H1 (cell line): ENCODE measurements around the gene GUCA1A. TPM values are rescaled to one million over a fixed set of nuclear protein-coding genes. Genes with fewer than 3 reads are reported as not detected.

Experiments
- CTCF ChIA-PET: fragments of 300-600 bp; sonication (Branson Sonifier 250); formaldehyde crosslinking; loops from one replicate; lab custom pipeline; 2021; ENCODE audit not compliant: partially characterized antibody; lab: Charles Lee
- POLR2A ChIA-PET: fragments of 300-600 bp; sonication (Branson Sonifier 250); formaldehyde crosslinking; loops from one replicate; lab custom pipeline; 2021; ENCODE audit warnings: inconsistent platforms; ENCODE audit not compliant: partially characterized antibody; lab: Charles Lee
- DNase-seq, 2 experiments: peaks; one replicate each; pipeline versions ENCODE4 v3.0.0 to v3.0.0-alpha.2; 2010 to 2022; ENCODE audit warnings: low spot score in 2 of 2, low read depth in 1 of 2, mixed read lengths in 1 of 2
- FAIRE-seq: peaks from 2 replicates; lab custom pipeline; 2011; peaks lifted over from hg19 to GRCh38; lab: Jason Lieb, UNC
- H2AFZ ChIP-seq: 2 replicates; pipeline ENCODE4 v1.8.1; 2012; ENCODE audit warnings: low read length, inconsistent platforms
- H2AK5ac ChIP-seq: 2 replicates; pipeline ENCODE4 v1.6.1; 2013; ENCODE audit warnings: low read depth, low read length
- H2BK120ac ChIP-seq: replicated peaks from 2 replicates; pipeline ENCODE3; 2013; ENCODE audit warnings: low read depth, low read length, inconsistent platforms
- H2BK12ac ChIP-seq: 2 replicates; pipeline ENCODE4 v1.6.1; 2013; ENCODE audit warnings: low read depth, low read length
- H2BK15ac ChIP-seq: 2 replicates; pipeline ENCODE4 v1.6.1; 2013; ENCODE audit warnings: low read length
- H2BK20ac ChIP-seq: 2 replicates; pipeline ENCODE4 v1.6.1; 2013; ENCODE audit warnings: low read length
- H2BK5ac ChIP-seq: 2 replicates; pipeline ENCODE4 v1.6.1; 2013; ENCODE audit warnings: low read depth, low read length
- H3K14ac ChIP-seq: 2 replicates; pipeline ENCODE4 v1.6.1; 2013; ENCODE audit warnings: inconsistent platforms; ENCODE audit not compliant: insufficient read length
- H3K18ac ChIP-seq: 2 replicates; pipeline ENCODE4 v1.6.1; 2013; ENCODE audit warnings: low read length; ENCODE audit errors: extremely low read depth
- H3K23ac ChIP-seq: 2 replicates; pipeline ENCODE4 v1.6.1; 2013; ENCODE audit warnings: inconsistent platforms; ENCODE audit not compliant: insufficient read length
- H3K23me2 ChIP-seq: 2 replicates; pipeline ENCODE4 v1.6.1; 2013; ENCODE audit warnings: low read depth, low read length
- H3K27ac ChIP-seq: 2 replicates; pipeline ENCODE4 v1.6.1; 2011; ENCODE audit warnings: low read depth, low read length, inconsistent platforms
- H3K27me3 ChIP-seq, 4 experiments: replicated peaks in 1 of 4; 1 replicate in 1 of 4; 2 replicates in 3 of 4; pipeline versions ENCODE4 v1.6.1 to v1.8.1; 2011 to 2013; ENCODE audit warnings: low read length in 3 of 4, mild to moderate bottlenecking in 3 of 4, inconsistent platforms in 2 of 4, mixed read lengths in 2 of 4, moderate library complexity in 1 of 4; ENCODE audit not compliant: control insufficient read depth in 3 of 4, insufficient read depth in 3 of 4; ENCODE audit errors: extremely low read depth in 1 of 4
- H3K36me3 ChIP-seq, 4 experiments: 2 replicates each; pipeline versions ENCODE4 v1.6.1 to v1.8.1; 2011 to 2013; ENCODE audit warnings: mild to moderate bottlenecking in 4 of 4, low read length in 3 of 4, moderate library complexity in 2 of 4, control low read depth in 1 of 4, inconsistent platforms in 1 of 4; ENCODE audit not compliant: insufficient read depth in 4 of 4, control insufficient read depth in 2 of 4
- H3K4ac ChIP-seq: replicated peaks from 2 replicates; pipeline ENCODE3; 2013; ENCODE audit warnings: low read length, low read depth, mixed read lengths, inconsistent platforms; ENCODE audit not compliant: insufficient read length
- H3K4me1 ChIP-seq, 4 experiments: replicated peaks in 1 of 4; 1 replicate in 1 of 4; 2 replicates in 3 of 4; pipeline versions ENCODE4 v1.6.1 to v1.8.1; 2011 to 2013; ENCODE audit warnings: low read length in 3 of 4, inconsistent platforms in 2 of 4, mixed read lengths in 1 of 4; ENCODE audit not compliant: insufficient read depth in 4 of 4, control insufficient read depth in 3 of 4
- H3K4me2 ChIP-seq, 2 experiments: 2 replicates each; pipeline versions ENCODE4 v1.6.1 to v1.8.1; 2011 to 2013; ENCODE audit warnings: low read depth in 2 of 2, low read length in 2 of 2, control low read depth in 1 of 2, inconsistent platforms in 1 of 2, mild to moderate bottlenecking in 1 of 2; ENCODE audit not compliant: insufficient read depth in 1 of 2
- H3K4me3 ChIP-seq, 4 experiments: fragments of 200-600, 300-600 bp in 1 of 4; sonication (generic), shearing (Covaris generic), sonication (Bioruptor Twin) in 1 of 4; 2 replicates each; pipeline versions ENCODE4 v1.5.1 to v1.8.1; 2011 to 2016; ENCODE audit warnings: low read length in 4 of 4, low read depth in 3 of 4, control low read depth in 2 of 4, inconsistent platforms in 2 of 4, mild to moderate bottlenecking in 2 of 4, mixed read lengths in 1 of 4, moderate library complexity in 1 of 4; ENCODE audit not compliant: insufficient read depth in 2 of 4; ENCODE audit errors: extremely low read depth in 1 of 4
- H3K56ac ChIP-seq: replicated peaks from 2 replicates; pipeline ENCODE3; 2013; ENCODE audit warnings: low read depth, mild to moderate bottlenecking, mixed read lengths, low read length, inconsistent platforms; ENCODE audit not compliant: insufficient read length
- H3K79me1 ChIP-seq: 2 replicates; pipeline ENCODE4 v1.6.1; 2013; ENCODE audit warnings: low read depth, low read length, control low read depth
- H3K79me2 ChIP-seq, 2 experiments: 2 replicates each; pipeline versions ENCODE4 v1.6.1 to v1.8.1; 2012 to 2013; ENCODE audit warnings: low read length in 2 of 2, mild to moderate bottlenecking in 2 of 2, inconsistent platforms in 1 of 2; ENCODE audit not compliant: insufficient read depth in 2 of 2, control insufficient read depth in 1 of 2
- H3K9ac ChIP-seq, 4 experiments: replicated peaks in 1 of 4; 1 replicate in 1 of 4; 2 replicates in 3 of 4; pipeline versions ENCODE4 v1.6.1 to v1.8.1; 2011 to 2013; ENCODE audit warnings: low read depth in 3 of 4, low read length in 3 of 4, control low read depth in 2 of 4, mild to moderate bottlenecking in 2 of 4, moderate library complexity in 2 of 4, inconsistent platforms in 1 of 4; ENCODE audit errors: extremely low read depth in 1 of 4
- H3K9me3 ChIP-seq, 2 experiments: 2 replicates each; pipeline versions ENCODE4 v1.6.1 to v1.8.1; 2012 to 2013; ENCODE audit warnings: mild to moderate bottlenecking in 2 of 2, moderate library complexity in 2 of 2, control low read depth in 1 of 2, inconsistent platforms in 1 of 2, low read depth in 1 of 2, low read length in 1 of 2, mixed read lengths in 1 of 2; ENCODE audit not compliant: insufficient read depth in 2 of 2
- H4K20me1 ChIP-seq, 2 experiments: replicated peaks in 1 of 2; 2 replicates each; pipeline versions ENCODE3 to v1.8.1; 2011 to 2013; ENCODE audit warnings: inconsistent platforms in 2 of 2, low read length in 2 of 2, mild to moderate bottlenecking in 1 of 2; ENCODE audit not compliant: insufficient read depth in 2 of 2, control insufficient read depth in 1 of 2
- H4K5ac ChIP-seq: 2 replicates; pipeline ENCODE4 v1.6.1; 2013; ENCODE audit warnings: low read length, low read depth, mixed read lengths, inconsistent platforms; ENCODE audit not compliant: insufficient read length
- H4K8ac ChIP-seq: 2 replicates; pipeline ENCODE4 v1.8.0; 2013; ENCODE audit warnings: mild to moderate bottlenecking, moderate library complexity, low read length, inconsistent platforms; ENCODE audit not compliant: insufficient read depth; ENCODE audit errors: extremely low read depth
- H4K91ac ChIP-seq: replicated peaks from 2 replicates; pipeline ENCODE3; 2013; ENCODE audit warnings: low read length, mixed read lengths, inconsistent platforms; ENCODE audit not compliant: insufficient read length
- E2F6 ChIP-seq: IDR thresholded peaks from 2 replicates; pipeline ENCODE4 v1.6.1; 2012; ENCODE audit warnings: inconsistent platforms
- EGR1 ChIP-seq: IDR thresholded peaks from 2 replicates; pipeline ENCODE4 v1.6.1; 2011; ENCODE audit warnings: low read depth, low read length, borderline replicate concordance
- GTF2F1 ChIP-seq: IDR thresholded peaks from 2 replicates; pipeline ENCODE4 v1.6.1; 2012; ENCODE audit warnings: low read depth, low read length, improper control_type of control experiment, borderline replicate concordance
- JUND ChIP-seq: IDR thresholded peaks from 2 replicates; pipeline ENCODE4 v1.6.1; 2011; ENCODE audit warnings: mild to moderate bottlenecking, improper control_type of control experiment, low read length
- KDM5A ChIP-seq: fragments of 200-600 bp; IDR thresholded peaks from 2 replicates; pipeline ENCODE4 v1.7.1; 2012; ENCODE audit warnings: mild to moderate bottlenecking, low read length, inconsistent platforms, mixed read lengths
- POLR2AphosphoS5 ChIP-seq: IDR thresholded peaks from 2 replicates; pipeline ENCODE4 v1.6.1; 2011; ENCODE audit warnings: low read depth, low read length
- RAD21 ChIP-seq, 2 experiments: IDR thresholded peaks in 1 of 2; conservative IDR thresholded peaks in 1 of 2; 2 replicates each; pipeline ENCODE4 v1.6.1; 2011; ENCODE audit warnings: low read depth in 2 of 2, low read length in 2 of 2, improper control_type of control experiment in 1 of 2, inconsistent platforms in 1 of 2, mild to moderate bottlenecking in 1 of 2, moderate library complexity in 1 of 2
- RBBP5 ChIP-seq: IDR thresholded peaks from 2 replicates; pipeline ENCODE4 v1.7.1; 2012; ENCODE audit warnings: low read depth, mild to moderate bottlenecking, inconsistent platforms, low read length, moderate library complexity, borderline replicate concordance
- SIRT6 ChIP-seq: IDR thresholded peaks from one replicate; pipeline ENCODE4 v1.7.1; 2012; ENCODE audit warnings: low read length, inconsistent platforms
- SRF ChIP-seq: IDR thresholded peaks from 2 replicates; pipeline ENCODE4 v1.6.1; 2011; ENCODE audit warnings: mild to moderate bottlenecking, low read depth, low read length, moderate library complexity
- TAF1 ChIP-seq: IDR thresholded peaks from 2 replicates; pipeline ENCODE4 v1.6.1; 2011; ENCODE audit warnings: mild to moderate bottlenecking, low read depth, low read length
- TCF12 ChIP-seq: IDR thresholded peaks from 2 replicates; pipeline ENCODE4 v1.6.1; 2011; ENCODE audit warnings: low read depth, mild to moderate bottlenecking, low read length
- WGBS, 2 experiments: shearing (Covaris generic) in 1 of 2; methylation state at CpG; one replicate each; pipeline versions ENCODE4 v1.1.6 to v1.1.7; 2013 to 2015; ENCODE audit warnings: low lambda C conversion rate in 2 of 2, mixed read lengths in 2 of 2, inconsistent platforms in 1 of 2, low coverage in 1 of 2, missing lambda C conversion rate in 1 of 2; ENCODE audit not compliant: insufficient replicate concordance in 2 of 2, insufficient coverage in 1 of 2, insufficient read length in 1 of 2; ENCODE audit errors: extremely low coverage in 1 of 2, missing lambda C conversion rate in 1 of 2; 5-methylcytosine and 5-hydroxymethylcytosine counted together
- polyA plus RNA-seq, 7 experiments: library from polyadenylated mRNA; depleted of rRNA in 3 of 7; stranded (reverse) in 5 of 7; unstranded in 2 of 7; fragments of >200 nt in 5 of 7; fragments of 200-250 nt in 2 of 7; gene quantifications; 1 replicate in 5 of 7; 2 replicates in 1 of 7; 4 replicates in 1 of 7; pipeline versions ENCODE4 v1.2.1 to v1.2.3, GENCODE V29; 2011 to 2013; ENCODE audit warnings: missing spikeins in 2 of 7, mixed read lengths in 2 of 7
- total RNA-seq: library from RNA; stranded (reverse); fragmentation: NEBNext Ultra II Directional; extraction: Animal tissue kit (Norgen Biotek cat#: 25700); gene quantifications from 2 replicates; pipeline ENCODE4 v1.2.1, GENCODE V29; 2021
- TF ChIP-seq, protein P1 (sequence below): IDR thresholded peaks from 2 replicates; pipeline ENCODE4 v1.6.1; 2012; ENCODE audit warnings: inconsistent platforms

The GUCA1A gene
- total and polyA plus RNA-seq, 2 of the 8 experiments (the other 6 are each of a cell fraction or from before 2014, with no cell fraction given), result 4.6 to 24.6 TPM

DNA sequence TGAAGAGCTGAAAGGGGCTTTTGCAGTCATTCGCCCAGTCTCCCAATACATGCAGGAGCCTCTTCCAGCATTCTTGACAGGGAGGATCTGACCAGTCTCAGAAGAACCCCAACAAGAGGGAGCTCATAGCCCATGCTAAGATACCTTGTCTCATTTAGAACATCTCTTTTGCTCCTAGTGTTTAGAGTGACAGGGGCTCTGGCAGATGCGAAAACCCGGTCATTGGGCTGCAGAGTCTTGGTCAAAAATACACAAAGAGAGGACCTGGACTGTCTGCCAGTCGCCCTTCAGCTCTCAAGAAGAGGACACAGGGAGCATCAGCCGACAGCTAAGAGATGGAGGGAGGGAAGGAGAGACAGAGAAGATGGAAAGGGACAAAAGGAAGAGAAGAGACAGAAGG, 20.9 kb downstream of the GUCA1A start:
- Histone ChIP-seq H3K36me3 (no peaks in the 10 kb centered on the region), H3K27ac (no peak overlapping the region), H2BK120ac (no peak overlapping the region), H3K4me1 (peaks cover 0 to 4% (median 2%) of the 10 kb centered on the region in 4 experiments; a peak in 5 of 7 replicates), H3K4me3 (no peak overlapping the region), H3K79me2 (no peaks in the 10 kb centered on the region), H2BK12ac (0 out of 2 replicates have a peak overlapping the region, but pooled peaks have one; percentile 18), H3K27me3 (peaks cover 0 to 3% (median 0%) of the 10 kb centered on the region in 4 experiments; a peak in 1 of 7 replicates), H3K9ac (no peak overlapping the region), H3K14ac (no peak overlapping the region), H2AK5ac (no peak overlapping the region), H2AFZ (no peak overlapping the region), H4K91ac (no peak overlapping the region), H4K5ac (no peak overlapping the region), H2BK20ac (no peak overlapping the region; the same call in 1 of the 2 replicates), H2BK5ac (no peak overlapping the region), H3K9me3 (no peaks in the 10 kb centered on the region), H3K4ac (no peak overlapping the region), H3K4me2 (peak overlapping the region in 1 of 2 experiments; percentile 59; a peak in 1 of 4 replicates), H3K23ac (no peak overlapping the region), H3K79me1 (no peaks in the 10 kb centered on the region), H2BK15ac (no peak overlapping the region), H3K18ac (no peak overlapping the region), H3K23me2 (no peaks in the 10 kb centered on the region), H3K56ac (no peak overlapping the region), H4K8ac (no peak overlapping the region), H4K20me1 (no peaks in the 10 kb centered on the region)
- FAIRE-seq (no peak), DNase-seq (no peak)
- ChIA-PET CTCF (interaction anchor here (0.6 to 4.6 kb wide), 12 partner anchors 9 to 127 kb away, joined by 3 to 26 read pairs (median 4); no protein-coding TSS in a partner anchor), POLR2A (interaction anchor here (0.9 to 2.7 kb wide), 7 partner anchors 9 to 258 kb away, joined by 3 to 11 read pairs (median 3); partner anchors contain the start of genes C6orf132, TAF8 and TRERF1)
- WGBS, 2 experiments, result 85% methylated on average over 5 of the region's 5 CpGs; no CpG with 5 or more reads in 1 of the 2 experiments
- TF ChIP-seq, protein P1, sequence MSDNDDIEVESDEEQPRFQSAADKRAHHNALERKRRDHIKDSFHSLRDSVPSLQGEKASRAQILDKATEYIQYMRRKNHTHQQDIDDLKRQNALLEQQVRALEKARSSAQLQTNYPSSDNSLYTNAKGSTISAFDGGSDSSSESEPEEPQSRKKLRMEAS, result no peak
- TF ChIP-seq RBBP5 (no peak), SRF (no peak), GTF2F1 (no peak), POLR2AphosphoS5 (no peak), E2F6 (no peak), EGR1 (no peak), RAD21 (IDR thresholded peaks at IDR 0.05 in 1 of 2, conservative IDR thresholded peaks at IDR 0.05 in 1 of 2; ENCODE audit: low read depth in 2 of 2, low read length in 2 of 2) (no peak), KDM5A (no peak), JUND (no peak), SIRT6 (no peak), TAF1 (no peak), TCF12 (no peak)
